Hepatocyte (in vitro differentiated cells): ENCODE data around the gene SERF1A.
"Not testable (repeated sequence)": the region's sequence is repeated elsewhere in the genome, so short reads cannot be mapped to it uniquely, and the experiment has no call there.

Source experiments
- EZH2 ChIP-seq: fragments of 200-600 bp; sonication (generic); IDR thresholded peaks from 2 replicates; pipeline ENCODE4 v1.6.1; 2016; ENCODE audit warnings: antibody characterized with exemption, mild to moderate bottlenecking, borderline replicate concordance
- EZH2phosphoT487 ChIP-seq: fragments of 200-600 bp; sonication (generic); IDR thresholded peaks from one replicate; pipeline ENCODE4 v1.6.1; 2018; ENCODE audit warnings: antibody characterized with exemption, mild to moderate bottlenecking, low read depth, moderate library complexity; ENCODE audit not compliant: unreplicated experiment, severe bottlenecking
- TF ChIP-seq, protein P1 (sequence below): fragments of 200-600 bp; sonication (generic); IDR thresholded peaks from 2 replicates; pipeline ENCODE4 v1.5.1; 2016; ENCODE audit warnings: antibody characterized with exemption, mild to moderate bottlenecking; ENCODE audit not compliant: poor library complexity

DNA sequence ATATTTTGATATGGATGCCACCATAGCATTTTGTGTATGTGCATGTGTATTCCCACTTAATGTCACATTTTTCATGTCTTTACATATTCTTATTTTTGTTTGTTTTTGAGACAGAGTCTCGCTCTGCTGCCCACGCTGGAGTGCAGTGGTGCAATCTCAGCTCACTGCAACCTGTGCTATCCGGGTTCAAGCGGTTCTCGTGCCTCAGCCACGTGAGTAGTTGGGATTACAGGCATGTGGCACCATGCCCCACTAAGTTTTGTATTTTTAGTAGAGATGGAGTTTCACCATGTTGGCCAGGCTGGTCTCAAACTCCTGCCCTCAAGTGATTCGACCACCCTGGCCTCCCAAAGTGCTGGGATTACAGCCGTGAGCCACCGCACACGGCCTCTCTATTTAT is 52.6 kb downstream of the SERF1A start:
- TF ChIP-seq, protein P1, sequence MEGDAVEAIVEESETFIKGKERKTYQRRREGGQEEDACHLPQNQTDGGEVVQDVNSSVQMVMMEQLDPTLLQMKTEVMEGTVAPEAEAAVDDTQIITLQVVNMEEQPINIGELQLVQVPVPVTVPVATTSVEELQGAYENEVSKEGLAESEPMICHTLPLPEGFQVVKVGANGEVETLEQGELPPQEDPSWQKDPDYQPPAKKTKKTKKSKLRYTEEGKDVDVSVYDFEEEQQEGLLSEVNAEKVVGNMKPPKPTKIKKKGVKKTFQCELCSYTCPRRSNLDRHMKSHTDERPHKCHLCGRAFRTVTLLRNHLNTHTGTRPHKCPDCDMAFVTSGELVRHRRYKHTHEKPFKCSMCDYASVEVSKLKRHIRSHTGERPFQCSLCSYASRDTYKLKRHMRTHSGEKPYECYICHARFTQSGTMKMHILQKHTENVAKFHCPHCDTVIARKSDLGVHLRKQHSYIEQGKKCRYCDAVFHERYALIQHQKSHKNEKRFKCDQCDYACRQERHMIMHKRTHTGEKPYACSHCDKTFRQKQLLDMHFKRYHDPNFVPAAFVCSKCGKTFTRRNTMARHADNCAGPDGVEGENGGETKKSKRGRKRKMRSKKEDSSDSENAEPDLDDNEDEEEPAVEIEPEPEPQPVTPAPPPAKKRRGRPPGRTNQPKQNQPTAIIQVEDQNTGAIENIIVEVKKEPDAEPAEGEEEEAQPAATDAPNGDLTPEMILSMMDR = not testable (repeated sequence)
- TF ChIP-seq EZH2, EZH2phosphoT487: not testable (repeated sequence)
